Activated T-helper 1 cell treated with anti-CD3 and anti-CD28 coated beads, Interleukin-2, amount 50 U/mL, for 16 hours (primary cell): ENCODE results near the gene PSMA2.

Source experiments
- DNase-seq, 2 donors: peaks; one replicate each; pipeline ENCODE4 v3.0.0-alpha.2; 2020; ENCODE audit warnings: low read depth in 1 of 2, low spot score in 1 of 2

PSMA2 gene

DNA sequence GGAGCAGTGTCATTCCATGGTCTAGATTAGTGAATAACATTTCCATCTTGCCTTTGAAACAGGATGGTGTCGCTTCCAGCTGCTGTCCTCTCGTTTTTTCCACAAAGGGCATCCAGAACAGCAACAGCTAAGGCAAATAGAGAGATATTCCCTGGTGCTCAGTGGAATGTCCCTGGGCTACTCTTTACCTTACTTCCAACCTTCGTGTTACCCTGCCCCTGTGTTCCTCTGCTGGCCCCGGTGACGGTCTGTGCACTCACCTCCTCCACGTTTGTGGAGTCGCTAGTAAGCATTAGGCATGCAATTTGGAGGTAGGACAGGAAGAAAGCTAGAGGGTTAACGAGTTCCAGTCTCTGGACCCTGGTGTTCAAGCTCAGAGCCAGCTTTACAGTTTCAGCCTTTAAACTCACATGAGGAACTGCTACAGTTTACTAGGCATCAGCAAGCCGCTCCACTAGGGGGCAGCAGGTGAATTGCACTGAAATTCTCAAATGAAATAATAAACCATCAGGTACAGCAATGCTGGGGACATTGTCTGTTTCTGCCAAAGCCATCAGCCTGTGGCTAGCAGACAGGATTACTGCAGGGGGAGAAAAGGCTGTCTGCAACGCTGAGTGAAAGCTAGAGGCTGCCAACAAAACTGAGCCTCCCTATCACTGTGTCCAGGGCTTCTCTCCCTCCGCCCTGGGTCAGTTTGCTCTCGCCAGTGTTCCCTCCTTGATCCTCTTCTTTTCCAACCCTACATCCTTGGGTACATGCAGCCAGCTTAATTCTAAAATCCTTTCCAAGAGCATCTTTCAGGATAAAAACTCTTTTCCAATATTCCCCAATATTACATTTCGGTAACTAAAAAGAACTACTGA lies 9.2 kb upstream of the PSMA2 start:
- DNase-seq, result peak; percentile 48 to 58

DNA sequence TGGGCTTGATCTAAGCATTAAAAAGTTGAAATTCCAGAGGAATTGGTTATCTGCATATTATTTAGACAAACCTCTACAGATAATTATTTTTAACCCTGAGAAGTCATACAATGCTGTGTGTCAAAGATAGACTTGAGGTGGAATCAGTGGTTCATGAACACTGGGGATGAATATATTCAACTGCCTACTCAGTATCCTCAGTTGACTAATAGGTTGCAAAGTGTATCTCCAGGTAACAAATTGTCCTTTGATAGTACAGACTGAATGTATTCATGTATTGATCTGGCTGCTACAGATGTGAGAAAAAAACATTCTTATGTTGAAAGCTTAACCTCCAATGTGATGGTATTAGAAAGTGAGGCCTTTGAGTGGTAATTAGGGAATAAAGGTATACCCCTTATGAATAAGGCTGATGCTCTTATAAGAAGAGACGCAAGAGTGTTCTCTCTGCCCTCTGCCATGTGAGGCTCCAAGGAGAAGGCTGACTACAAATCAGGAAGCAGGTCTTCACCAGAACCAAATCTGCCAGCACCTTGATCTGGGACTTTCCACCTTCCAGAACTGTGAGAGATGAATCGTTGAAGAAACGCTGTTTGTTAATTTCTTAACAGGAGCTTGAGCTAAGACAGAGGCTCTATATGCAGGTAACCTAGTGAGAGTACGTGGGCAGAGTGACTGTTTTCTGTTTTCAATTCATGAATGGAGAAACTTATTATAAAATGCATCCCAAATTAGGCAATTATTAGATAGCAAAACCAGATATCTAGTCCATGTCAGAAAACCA lies 7.7 kb upstream of the PSMA2 start:
- no peak for DNase-seq

DNA sequence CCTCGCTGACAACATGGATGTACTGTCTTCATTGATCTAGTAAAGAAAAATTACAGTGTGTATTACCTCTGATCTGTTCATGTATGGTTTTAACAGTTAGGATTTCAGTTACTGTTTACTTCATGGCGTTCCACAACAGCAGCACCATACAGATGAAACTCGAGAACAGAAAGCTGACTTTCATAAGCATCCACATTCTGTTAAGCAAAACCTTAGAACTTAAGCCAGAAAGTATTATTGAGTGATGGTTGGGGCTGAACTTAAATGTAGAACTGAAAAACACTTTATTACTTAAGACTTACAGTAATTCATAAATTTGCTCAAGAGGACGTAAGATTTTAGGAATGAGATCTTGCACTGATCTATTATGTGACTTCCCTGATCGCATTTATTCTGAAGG lies 3.9 kb upstream of the PSMA2 start:
- no peak for DNase-seq

DNA sequence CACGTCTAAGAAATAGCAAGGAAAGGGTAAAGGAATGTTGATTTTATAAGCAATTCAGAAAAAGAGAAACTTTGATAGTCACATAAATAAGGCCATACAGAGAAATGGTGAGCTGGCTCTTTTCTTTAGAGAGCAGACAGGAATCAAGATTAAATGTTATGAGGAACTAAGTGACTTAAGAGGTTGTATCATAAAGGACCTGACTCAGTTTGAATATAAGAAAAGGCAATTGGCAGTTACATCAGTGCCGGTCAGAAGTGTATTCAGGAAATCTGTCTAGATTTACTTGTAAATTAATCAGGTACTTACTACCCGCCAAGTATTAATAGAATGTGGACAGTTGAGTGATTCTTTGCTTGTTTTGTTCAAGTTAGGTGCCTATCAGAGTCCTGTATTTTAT lies 2.3 kb upstream of the PSMA2 start:
- DNase-seq, result no peak

DNA sequence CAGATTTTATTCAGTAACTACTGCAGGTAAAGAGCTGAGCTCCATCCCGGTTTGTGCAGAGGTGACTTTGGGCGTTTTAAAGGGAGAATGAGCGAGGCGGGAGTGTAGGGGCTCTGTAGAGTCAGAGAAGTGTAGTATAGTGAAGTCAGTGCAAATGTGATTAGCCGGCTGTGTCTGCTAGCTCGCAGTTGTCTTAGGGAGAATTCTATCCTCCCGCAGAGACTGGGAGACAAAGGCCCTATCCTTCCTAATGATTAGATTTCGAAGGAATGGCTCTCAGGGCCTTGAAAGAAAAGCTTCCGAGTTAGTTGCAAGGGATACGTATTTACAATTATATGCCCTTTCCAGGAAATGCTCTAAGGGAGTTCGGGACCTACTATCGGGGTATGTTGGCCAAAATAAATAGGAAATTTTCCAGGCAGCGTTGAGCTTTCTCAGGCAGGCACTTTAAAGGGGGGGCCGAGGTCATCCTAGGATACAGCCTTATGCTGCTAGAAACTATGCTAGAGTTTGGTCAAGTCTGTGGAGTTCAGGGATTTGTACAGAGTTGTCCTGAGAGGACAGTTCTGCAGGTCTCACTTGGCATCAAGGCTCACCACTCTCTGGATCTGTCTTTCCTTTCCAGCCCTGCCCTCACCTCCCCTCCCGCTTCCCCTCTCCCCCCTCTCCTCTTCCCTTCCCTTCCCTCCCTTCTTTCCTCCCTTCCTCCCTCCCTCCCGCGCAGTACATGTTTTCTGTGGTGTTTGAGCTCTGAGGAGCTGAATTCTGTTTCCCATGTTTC lies 1.0 kb upstream of the PSMA2 start:
- no peak for DNase-seq

DNA sequence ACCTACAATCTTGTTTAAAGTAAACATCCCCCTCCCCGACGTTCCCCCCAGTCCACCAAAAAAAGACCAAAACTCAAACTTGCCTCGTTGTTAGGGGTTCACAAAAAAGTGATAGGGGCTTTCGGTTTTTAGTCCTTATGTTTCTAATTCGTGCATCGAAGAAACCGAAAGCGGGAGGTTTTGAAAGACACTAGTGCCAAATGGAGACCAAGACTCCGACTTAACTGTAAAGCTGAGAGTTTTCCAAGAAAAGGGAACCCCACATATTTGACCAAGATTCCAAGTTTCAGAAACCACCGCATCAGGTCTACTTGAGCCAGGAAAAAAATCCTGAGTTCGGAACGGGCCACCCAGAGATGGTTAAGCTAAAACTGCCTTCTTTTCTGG lies 534 bp downstream of the PSMA2 start:
- no peak for DNase-seq

DNA sequence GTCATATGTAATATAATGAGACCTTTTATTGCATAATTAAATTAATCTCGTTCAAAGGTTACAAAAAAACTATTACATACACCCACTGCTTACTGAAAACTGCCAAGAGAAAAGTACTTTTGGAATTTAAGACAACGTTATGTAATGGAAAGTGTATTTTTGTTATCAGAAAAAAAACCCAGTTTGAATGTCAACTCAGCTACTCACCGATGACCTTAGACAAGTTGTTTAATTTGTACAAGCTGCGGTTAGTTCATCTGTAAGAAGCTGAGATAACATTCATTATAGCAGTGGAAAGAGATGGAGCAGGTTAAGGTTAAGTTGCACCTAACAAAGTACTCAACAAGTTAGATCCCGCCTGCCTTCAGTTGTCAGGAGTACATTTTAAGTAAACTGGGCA lies 1.1 kb downstream of the PSMA2 start:
- no peak for DNase-seq

DNA sequence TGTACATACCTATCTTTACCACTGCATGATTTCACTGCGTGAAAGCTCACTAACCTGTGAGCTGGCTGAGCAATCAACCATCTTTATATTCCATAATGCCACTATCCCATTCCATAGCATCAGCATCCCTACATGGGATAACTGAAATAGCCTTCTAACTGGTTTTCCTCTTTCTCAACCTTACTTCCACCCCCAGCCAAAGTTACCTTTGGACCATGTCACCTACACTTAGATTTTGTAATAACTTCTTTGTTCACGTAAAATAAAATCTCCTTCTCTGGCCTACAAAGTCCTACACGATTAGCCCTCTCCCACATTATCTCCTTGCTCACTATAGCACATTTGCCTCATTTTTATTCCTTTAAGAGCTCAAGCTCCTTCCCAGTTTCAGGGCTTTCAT lies 2.5 kb downstream of the PSMA2 start:
- no peak for DNase-seq

DNA sequence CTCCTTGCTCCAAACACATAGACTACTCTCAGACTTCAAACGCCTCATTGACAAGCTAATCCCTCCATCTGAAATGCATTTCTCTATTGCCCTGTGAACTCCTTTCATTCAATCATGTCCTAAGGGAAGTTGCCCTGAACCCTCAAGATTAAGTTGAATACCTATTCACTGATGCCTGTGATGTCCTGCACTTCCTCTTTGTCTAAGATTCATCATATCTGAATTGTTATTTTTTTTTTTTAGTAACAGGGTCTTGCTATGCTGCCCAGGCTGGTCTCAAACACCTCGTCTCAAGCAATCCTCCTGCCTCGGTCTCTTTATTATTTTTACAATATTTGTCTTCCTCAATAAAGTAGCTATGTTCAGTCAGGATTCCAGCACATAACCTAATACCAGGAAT lies 3.2 kb downstream of the PSMA2 start:
- DNase-seq, result no peak

DNA sequence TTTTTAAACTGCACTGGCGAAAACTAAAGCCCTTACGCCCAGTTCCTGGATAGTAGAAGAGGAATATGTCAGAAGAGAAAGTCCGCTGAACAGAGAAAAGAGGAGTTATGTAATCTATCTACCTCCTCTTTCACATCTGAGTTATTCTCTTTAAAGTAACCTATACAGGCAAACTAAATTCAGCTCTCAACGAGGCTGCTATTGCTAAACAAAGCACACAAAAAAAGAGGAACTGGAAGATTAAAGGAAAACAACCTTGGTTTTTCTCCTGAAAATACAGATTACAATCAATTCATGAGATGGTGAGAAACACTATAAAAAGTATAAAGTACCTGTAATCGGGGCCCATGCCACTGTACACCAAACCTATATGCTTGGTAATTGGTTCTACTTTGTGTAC lies 5.8 kb downstream of the PSMA2 start:
- no peak for DNase-seq

DNA sequence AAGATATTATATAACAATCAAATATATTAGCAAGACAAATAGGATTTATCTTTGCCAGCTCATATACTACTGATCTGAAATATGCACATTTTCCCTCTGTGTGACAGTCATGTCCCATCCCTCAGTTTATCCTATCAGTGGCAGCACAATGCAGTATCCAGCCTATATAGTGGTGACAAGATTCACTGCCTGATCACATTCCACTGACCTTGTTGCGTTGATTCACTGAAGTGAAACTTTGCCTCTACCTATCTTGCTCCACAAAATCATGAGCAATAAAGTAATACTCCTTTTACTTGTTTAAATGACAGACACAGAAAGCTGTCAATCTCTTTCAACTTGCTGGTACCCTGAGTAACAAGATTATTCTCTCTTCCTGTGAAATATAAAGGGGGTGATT lies 6.3 kb downstream of the PSMA2 start:
- no peak for DNase-seq

DNA sequence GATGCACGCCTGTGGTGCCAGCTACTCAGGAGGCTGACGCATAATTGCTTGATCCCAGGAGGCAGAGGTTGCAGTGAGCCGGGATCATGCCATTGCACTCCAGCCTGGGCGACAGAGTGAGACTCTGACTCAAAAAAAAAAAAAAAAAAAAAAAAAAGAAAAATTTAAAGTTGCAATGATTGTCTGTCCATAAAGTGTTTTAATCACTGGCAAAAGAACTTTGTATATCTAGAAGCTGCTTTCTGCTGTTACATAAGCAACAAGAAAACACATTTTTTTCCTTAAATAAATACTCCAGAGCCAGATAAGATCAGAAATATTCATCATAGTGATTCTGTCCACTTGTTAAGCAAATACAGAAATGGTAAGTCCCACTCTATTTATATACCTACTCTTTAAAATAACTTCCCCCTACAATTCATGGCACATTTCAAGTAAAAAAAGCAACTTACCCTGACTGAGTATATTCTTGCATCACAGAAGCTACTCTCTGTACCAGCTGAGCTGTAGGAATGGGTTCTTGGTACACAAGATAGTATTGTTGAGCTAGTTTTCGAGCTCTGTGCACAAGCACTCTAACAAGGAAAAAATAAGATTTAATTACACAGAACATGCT lies 7.6 kb downstream of the PSMA2 start:
- DNase-seq, result no peak

DNA sequence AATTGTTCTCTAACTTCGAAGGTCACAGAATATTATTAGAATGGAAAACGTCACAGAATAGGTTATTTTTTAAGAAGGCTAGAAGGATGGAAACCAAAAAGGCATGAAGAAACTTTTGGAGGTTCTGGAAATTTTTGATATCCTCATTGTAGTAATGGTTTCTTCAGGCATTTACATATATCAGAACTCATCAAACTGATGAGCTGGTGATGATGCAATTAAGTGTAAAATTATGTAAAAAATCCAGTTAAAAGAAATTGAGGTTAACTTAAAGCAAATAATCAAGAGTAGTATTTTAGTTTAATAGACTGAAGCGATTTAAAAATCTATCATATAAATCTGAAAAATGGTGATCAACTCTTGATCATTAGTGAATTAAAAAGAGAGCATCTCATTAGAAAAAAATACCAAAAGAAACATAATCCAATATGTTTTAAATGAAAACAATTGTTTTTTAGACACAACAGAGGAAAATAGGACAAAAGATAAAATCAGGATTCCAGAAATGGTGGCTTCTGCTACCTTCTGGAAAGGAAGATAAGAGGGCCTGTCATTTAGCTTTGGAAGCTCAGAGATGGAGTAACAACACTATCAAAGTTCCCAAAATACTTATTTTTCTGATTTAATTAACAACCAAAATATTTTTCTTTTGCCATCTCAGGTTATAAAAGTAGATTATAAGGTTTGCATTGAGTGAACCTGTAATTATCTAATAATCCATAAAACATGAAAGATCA lies 9.8 kb downstream of the PSMA2 start:
- no peak for DNase-seq

DNA sequence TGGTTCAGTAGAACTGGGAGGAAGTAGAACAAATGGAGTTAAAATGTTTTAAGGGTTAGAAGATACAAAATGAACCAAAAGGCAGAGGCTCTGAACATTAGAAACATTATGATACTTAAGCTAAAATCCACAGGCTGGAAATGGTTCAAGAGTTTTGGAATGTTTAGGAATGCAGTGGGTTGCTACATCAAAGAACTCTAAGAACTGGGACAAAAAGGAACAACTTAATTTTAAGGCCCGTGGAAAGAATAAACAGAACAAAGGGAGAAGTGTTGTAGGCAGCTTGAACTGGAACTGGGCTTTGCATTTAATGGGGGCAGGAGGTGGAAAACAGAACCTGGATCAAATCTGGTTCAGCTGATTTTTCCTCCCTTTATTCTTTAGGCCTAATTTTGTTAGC lies 16.6 kb downstream of the PSMA2 start:
- DNase-seq, result no peak

DNA sequence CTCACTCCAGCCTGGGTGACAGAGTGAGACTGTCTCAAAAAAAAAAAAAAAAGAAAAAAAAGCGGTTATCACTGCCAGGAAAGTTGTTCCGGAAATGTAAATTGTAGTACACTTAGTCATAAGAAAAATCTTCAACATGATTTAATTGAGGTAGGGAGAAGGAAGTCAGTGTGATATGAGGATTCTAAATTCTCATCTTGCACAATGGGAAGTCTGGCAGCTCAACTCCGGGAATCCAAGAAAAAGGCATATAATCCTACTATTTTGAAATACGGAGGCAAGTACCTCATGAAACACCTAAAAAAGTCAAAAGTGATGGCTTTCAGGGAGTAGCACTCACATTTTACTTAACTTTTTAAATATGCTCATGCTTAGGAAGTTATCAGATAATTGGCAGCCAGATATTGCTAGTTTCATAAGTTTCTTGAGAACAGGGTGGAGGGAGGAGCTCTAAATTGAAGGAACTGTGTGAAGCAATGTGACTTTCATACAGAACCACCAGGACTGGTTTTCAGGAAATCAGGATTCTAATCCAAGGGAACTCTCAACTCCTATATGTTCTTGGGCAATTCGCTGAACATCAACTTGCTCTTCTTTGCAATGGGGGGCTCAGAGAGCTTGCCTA lies 17.4 kb downstream of the PSMA2 start:
- no peak for DNase-seq

DNA sequence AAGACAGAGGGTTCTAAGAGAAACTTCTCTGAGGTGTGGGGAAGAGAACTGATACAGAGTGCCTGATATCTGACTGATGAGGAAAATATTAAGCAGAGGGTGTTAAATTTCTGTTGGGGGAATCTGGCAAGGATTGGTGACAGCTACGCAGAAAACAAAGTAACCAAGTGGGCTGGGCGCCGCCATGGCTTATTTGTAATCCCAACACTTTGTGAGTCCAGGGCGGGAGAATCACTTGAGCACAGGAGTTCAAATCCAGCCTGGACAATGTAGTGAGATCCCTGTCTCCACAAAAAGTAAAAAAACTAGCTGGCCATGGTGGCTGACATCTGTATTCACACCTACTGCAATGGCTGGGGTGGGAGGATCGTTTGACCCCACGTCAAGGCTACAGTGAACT lies 18.0 kb downstream of the PSMA2 start:
- no peak for DNase-seq

DNA sequence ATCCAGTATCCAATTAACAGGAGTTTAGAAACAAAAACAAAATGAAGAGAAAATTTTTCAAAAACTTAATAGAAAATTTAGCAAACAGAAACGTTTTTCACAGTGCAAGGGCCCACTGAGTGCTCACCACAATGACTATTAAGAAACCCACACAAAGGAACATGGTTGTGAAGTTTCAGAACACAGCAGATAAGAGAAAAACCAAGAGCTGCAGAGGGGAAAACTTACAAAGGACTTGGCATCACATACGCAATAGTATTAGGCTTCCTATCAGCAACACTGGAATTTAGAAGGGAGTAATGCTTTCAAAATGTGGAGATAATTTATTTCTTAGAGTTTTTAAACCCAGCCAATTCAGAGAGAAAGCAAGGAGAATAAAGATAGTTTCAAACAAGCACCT lies 18.4 kb downstream of the PSMA2 start:
- no peak for DNase-seq

DNA sequence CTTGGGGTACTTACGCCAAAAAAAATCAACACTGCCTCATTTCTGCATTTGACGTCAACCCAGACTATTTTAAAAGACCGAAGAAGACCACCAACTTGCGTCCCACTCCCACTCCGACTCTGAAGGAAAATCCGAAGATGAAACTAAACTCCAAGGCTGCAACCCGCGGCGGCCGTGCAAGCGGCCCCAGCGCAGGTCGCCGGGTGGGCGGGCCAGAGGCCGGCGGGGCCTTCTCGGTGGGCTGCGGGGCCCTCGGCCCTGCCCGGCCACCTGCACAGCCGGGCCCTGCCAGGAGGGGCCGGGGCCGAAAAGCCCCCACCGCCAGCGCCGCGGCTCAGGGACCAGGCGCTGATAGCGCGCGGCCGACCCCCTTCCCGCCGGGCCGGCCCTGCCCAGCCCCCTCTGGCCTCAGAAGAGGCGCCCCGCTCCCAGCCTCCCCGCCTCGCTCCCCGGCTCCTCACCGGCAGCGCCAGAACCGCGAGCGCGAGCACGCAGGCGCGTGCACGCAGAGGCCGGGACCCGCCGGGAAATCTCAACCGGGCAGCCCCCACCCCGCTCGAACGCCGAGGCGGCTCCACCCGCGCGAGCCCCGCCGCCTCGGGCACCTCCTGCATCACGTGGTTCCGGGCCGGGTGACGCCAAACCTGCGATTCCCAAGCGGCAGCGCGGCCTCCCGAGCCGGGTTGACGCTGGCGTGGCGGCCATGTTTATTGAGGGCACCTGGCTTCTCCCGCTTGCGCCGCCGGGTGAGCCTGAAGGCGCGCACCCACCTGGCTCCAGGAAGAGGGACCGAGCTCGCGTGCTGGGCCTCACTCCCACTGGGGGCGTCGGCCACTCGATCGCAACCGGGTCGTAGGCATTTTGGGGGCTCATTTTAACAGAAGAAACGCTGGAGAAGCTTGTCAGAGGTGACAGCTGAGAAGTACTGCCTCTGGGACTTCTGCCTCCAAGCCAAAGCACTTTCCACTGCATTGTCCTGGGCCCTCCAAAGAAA lies 20.2 kb downstream of the PSMA2 start, which contains the start of gene C7orf25:
TSS of gene C7orf25 (minus strand) at position 617 of the 994 bp plus-strand sequence. CDS start 1,170 bp downstream, outside the sequence.
- DNase-seq, result peak; percentile 88 to 91

DNA sequence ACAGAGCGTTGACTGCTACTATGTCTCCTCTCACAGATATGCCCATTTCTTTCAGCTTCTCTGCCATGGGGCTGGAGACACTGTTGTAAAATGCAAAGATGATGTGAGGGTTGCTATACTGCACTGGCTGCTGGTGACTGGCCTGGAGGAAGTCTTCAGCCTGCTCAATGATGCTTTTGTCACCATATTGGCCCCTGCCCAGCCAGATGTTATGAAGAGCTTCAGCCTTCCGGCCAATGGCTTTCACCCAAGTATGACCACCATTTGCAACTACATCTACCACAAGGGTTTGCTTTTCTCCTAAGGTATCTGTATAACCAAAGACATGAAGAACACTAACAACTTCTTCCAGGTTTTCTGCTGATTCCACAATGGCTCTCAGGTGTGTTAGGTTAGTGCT lies 21.7 kb downstream of the PSMA2 start:
- DNase-seq, result no peak
